SU-DHL-6 (cell line): ENCODE measurements around the gene EXT2.

Source experiments
- EZH2phosphoT487 ChIP-seq: fragments of 200-600 bp; sonication (generic), shearing (Covaris generic); conservative IDR thresholded peaks from 2 replicates; pipeline ENCODE4 v1.6.1; 2018; ENCODE audit warnings: mild to moderate bottlenecking, antibody characterized with exemption, low read length, moderate library complexity, mixed read lengths
- TF ChIP-seq, protein P1 (sequence below): fragments of 200-600 bp; sonication (generic); IDR thresholded peaks from one replicate; pipeline ENCODE4 v1.5.1; 2017; ENCODE audit warnings: antibody characterized with exemption, mild to moderate bottlenecking, low read length, moderate library complexity; ENCODE audit not compliant: insufficient read depth, poor library complexity, severe bottlenecking

DNA sequence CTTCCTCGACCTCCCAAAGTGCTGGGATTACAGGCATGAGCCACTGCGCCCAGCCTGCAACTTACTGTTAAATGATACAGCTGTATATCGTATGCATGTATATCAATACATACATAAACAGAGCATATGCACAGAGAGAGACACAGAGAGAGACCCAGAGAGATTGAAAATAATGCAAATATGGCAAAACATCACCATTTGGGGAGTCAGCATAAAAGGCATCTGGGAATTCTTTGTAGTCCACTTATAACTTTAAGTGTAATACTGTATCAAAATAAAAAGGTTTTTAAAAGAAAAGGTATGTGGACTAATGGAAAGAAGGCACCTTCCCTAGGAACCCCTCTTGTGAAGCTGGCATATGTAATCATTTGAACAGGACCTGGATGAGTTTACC lies 192.7 kb downstream of the EXT2 start:
- TF ChIP-seq, protein P1, sequence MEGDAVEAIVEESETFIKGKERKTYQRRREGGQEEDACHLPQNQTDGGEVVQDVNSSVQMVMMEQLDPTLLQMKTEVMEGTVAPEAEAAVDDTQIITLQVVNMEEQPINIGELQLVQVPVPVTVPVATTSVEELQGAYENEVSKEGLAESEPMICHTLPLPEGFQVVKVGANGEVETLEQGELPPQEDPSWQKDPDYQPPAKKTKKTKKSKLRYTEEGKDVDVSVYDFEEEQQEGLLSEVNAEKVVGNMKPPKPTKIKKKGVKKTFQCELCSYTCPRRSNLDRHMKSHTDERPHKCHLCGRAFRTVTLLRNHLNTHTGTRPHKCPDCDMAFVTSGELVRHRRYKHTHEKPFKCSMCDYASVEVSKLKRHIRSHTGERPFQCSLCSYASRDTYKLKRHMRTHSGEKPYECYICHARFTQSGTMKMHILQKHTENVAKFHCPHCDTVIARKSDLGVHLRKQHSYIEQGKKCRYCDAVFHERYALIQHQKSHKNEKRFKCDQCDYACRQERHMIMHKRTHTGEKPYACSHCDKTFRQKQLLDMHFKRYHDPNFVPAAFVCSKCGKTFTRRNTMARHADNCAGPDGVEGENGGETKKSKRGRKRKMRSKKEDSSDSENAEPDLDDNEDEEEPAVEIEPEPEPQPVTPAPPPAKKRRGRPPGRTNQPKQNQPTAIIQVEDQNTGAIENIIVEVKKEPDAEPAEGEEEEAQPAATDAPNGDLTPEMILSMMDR: no peak
- no peak for TF ChIP-seq EZH2phosphoT487
